Measurements from ENCODE around the gene CAMTA1. TPM values are rescaled to one million over a fixed set of nuclear protein-coding genes. Genes with fewer than 3 reads are reported as not detected.

CAMTA1 gene
- total and polyA plus RNA-seq, 4 donors, result 48.1 to 140 (median 52.3) TPM

DNA sequence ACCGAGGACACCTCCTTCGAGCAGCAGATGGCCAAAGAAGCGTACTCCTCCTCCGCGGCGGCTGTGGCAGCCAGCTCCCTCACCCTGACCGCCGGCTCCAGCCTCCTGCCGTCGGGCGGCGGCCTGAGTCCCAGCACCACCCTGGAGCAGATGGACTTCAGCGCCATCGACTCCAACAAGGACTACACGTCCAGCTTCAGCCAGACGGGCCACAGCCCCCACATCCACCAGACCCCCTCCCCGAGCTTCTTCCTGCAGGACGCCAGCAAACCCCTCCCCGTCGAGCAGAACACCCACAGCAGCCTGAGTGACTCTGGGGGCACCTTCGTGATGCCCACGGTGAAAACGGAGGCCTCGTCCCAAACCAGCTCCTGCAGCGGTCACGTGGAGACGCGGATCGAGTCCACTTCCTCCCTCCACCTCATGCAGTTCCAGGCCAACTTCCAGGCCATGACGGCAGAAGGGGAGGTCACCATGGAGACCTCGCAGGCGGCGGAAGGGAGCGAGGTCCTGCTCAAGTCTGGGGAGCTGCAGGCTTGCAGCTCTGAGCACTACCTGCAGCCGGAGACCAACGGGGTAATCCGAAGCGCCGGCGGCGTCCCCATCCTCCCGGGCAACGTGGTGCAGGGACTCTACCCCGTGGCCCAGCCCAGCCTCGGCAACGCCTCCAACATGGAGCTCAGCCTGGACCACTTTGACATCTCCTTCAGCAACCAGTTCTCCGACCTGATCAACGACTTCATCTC is 879.1 kb downstream of the CAMTA1 start:
- no peak for ATAC-seq (ENCODE audit: insufficient read depth, low FRiP score)
- Histone ChIP-seq H3K9me3 (ENCODE audit: control insufficient read depth in 4 of 4, insufficient read depth in 3 of 4, low read length in 3 of 4) (no peaks in the 10 kb centered on the region), H3K4me3 (no peak overlapping the region), H3K9ac (ENCODE audit: insufficient read depth in 1 of 2, low read length in 2 of 2) (no peak overlapping the region), H3K36me3 (ENCODE audit: control insufficient read depth in 4 of 4, insufficient read depth in 4 of 4, low read length in 4 of 4) (no peaks in the 10 kb centered on the region), H3K27ac (ENCODE audit: low read depth in 1 of 2, low read length in 1 of 2) (no peak overlapping the region), H3K4me1 (ENCODE audit: control insufficient read depth in 5 of 5, insufficient read depth in 5 of 5, low read length in 5 of 5) (peaks cover 0 to 6% (median 0%) of the 10 kb centered on the region in 5 donors), H3K27me3 (ENCODE audit: control insufficient read depth in 3 of 3, insufficient read depth in 3 of 3, low read length in 2 of 3) (no peaks in the 10 kb centered on the region)
- TF ChIP-seq, protein P1, sequence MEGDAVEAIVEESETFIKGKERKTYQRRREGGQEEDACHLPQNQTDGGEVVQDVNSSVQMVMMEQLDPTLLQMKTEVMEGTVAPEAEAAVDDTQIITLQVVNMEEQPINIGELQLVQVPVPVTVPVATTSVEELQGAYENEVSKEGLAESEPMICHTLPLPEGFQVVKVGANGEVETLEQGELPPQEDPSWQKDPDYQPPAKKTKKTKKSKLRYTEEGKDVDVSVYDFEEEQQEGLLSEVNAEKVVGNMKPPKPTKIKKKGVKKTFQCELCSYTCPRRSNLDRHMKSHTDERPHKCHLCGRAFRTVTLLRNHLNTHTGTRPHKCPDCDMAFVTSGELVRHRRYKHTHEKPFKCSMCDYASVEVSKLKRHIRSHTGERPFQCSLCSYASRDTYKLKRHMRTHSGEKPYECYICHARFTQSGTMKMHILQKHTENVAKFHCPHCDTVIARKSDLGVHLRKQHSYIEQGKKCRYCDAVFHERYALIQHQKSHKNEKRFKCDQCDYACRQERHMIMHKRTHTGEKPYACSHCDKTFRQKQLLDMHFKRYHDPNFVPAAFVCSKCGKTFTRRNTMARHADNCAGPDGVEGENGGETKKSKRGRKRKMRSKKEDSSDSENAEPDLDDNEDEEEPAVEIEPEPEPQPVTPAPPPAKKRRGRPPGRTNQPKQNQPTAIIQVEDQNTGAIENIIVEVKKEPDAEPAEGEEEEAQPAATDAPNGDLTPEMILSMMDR (IDR thresholded peaks at IDR 0.05; ENCODE audit: control extremely low read depth, extremely low read depth), result no peak
- WGBS, 2 donors, result 89 to 92% methylated on average over 48 of the region's 48 CpGs
- DNase-seq, result no peak

DNA sequence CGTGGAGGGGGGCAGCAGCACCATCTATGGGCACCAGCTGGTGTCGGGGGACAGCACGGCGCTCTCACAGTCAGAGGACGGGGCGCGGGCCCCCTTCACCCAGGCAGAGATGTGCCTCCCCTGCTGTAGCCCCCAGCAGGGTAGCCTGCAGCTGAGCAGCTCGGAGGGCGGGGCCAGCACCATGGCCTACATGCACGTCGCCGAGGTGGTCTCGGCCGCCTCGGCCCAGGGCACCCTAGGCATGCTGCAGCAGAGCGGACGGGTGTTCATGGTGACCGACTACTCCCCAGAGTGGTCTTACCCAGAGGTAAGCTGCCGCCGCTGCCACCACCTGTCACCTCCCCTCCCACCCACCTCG is 879.6 kb downstream of the CAMTA1 start:
- Histone ChIP-seq H3K9me3 (ENCODE audit: control insufficient read depth in 4 of 4, insufficient read depth in 3 of 4, low read length in 3 of 4) (no peaks in the 10 kb centered on the region), H3K4me3 (no peak overlapping the region), H3K27me3 (ENCODE audit: control insufficient read depth in 3 of 3, insufficient read depth in 3 of 3, low read length in 2 of 3) (no peaks in the 10 kb centered on the region), H3K36me3 (ENCODE audit: control insufficient read depth in 4 of 4, insufficient read depth in 4 of 4, low read length in 4 of 4) (no peaks in the 10 kb centered on the region), H3K27ac (ENCODE audit: low read depth in 1 of 2, low read length in 1 of 2) (no peak overlapping the region), H3K9ac (ENCODE audit: insufficient read depth in 1 of 2, low read length in 2 of 2) (no peak overlapping the region), H3K4me1 (ENCODE audit: control insufficient read depth in 5 of 5, insufficient read depth in 5 of 5, low read length in 5 of 5) (peaks cover 0 to 6% (median 0%) of the 10 kb centered on the region in 5 donors)
- 91 to 94% methylated on average over 21 of the region's 21 CpGs for WGBS, 2 donors
- ATAC-seq (ENCODE audit: insufficient read depth, low FRiP score), result no peak
- no peak for DNase-seq
- TF ChIP-seq, protein P1 (IDR thresholded peaks at IDR 0.05; ENCODE audit: control extremely low read depth, extremely low read depth), result no peak

- Histone ChIP-seq H3K27me3 (ENCODE audit: control insufficient read depth in 3 of 3, insufficient read depth in 3 of 3, low read length in 2 of 3) (no peaks in the 10 kb centered on the region), H3K4me1 (ENCODE audit: control insufficient read depth in 5 of 5, insufficient read depth in 5 of 5, low read length in 5 of 5) (peaks cover 0 to 6% (median 0%) of the 10 kb centered on the region in 5 donors), H3K27ac (ENCODE audit: low read depth in 1 of 2, low read length in 1 of 2) (no peak overlapping the region), H3K4me3 (no peak overlapping the region), H3K9ac (ENCODE audit: insufficient read depth in 1 of 2, low read length in 2 of 2) (no peak overlapping the region), H3K36me3 (ENCODE audit: control insufficient read depth in 4 of 4, insufficient read depth in 4 of 4, low read length in 4 of 4) (no peaks in the 10 kb centered on the region), H3K9me3 (ENCODE audit: control insufficient read depth in 4 of 4, insufficient read depth in 3 of 4, low read length in 3 of 4) (no peaks in the 10 kb centered on the region)
- TF ChIP-seq, protein P1 (IDR thresholded peaks at IDR 0.05; ENCODE audit: control extremely low read depth, extremely low read depth), result no peak
- DNase-seq (no peak), ATAC-seq (ENCODE audit: insufficient read depth, low FRiP score) (no peak)
- WGBS, 2 donors, result 76 to 84% methylated on average over 6 of the region's 6 CpGs
These were observed 881.0 kb downstream of the CAMTA1 start for GRCh38 chr1:7666249-7666648.

Measured in lung (tissue), 12 donors.